ENCODE measurements around the gene MROH2A.

- TF ChIP-seq CTCF (IDR thresholded peaks at IDR 0.05; ENCODE audit: low read depth, low read length, missing input control) (no peak), MAX (IDR thresholded peaks at IDR 0.05) (no peak), ATF3 (IDR thresholded peaks at IDR 0.05) (no peak), GABPA (IDR thresholded peaks at IDR 0.05 in 1 of 2, conservative IDR thresholded peaks at IDR 0.05 in 1 of 2) (no peak), RAD21 (IDR thresholded peaks at IDR 0.05) (no peak)
Measured at GRCh38 chr2:233801357-233802131, 23.4 kb downstream of the MROH2A start.
